ENCODE measurements around the gene ABCC9. TPM values are rescaled to one million over a fixed set of nuclear protein-coding genes. Genes with fewer than 3 reads are reported as not detected.

The ABCC9 gene
- total RNA-seq, 3 donors from 2014 or later = 10.2 to 52.0 (median 27.5) TPM

- Histone ChIP-seq H3K4me3 (no peak overlapping the region), H3K36me3 (no peaks in the 10 kb centered on the region), H3K4me1 (no peaks in the 10 kb centered on the region), H3K27me3 (no peaks in the 10 kb centered on the region), H3K27ac (no peak overlapping the region), H3K9me3 (peaks cover 11 to 44% of the 10 kb centered on the region in 2 donors)
- DNase-seq (ENCODE audit: low spot score in 2 of 2) = no peak
- TF ChIP-seq POLR2AphosphoS5 (IDR thresholded peaks at IDR 0.05) (no peak), CTCF (IDR thresholded peaks at IDR 0.05) (no peak), POLR2A (IDR thresholded peaks at IDR 0.05) (no peak)
- intact Hi-C loops (cut with DNase I; ENCODE audit: low total_unique reads) = no loop called here
Measured at GRCh38 chr12:21949036-21949435, 7.8 kb upstream of the ABCC9 start.

- no peak for TF ChIP-seq CTCF (IDR thresholded peaks at IDR 0.05)
- Histone ChIP-seq H3K4me3 (no peak overlapping the region), H3K27me3 (peaks cover 0 to 3% of the 10 kb centered on the region in 2 donors), H3K9me3 (peaks cover 11 to 44% of the 10 kb centered on the region in 2 donors), H3K36me3 (no peaks in the 10 kb centered on the region), H3K4me1 (peaks cover 0 to under 1% of the 10 kb centered on the region in 2 donors), H3K27ac (no peak overlapping the region)
- DNase-seq (ENCODE audit: low spot score in 2 of 2) = no peak
- intact Hi-C loops (cut with DNase I; ENCODE audit: low total_unique reads) = no loop called here
Measured at GRCh38 chr12:21946983-21947382, 5.8 kb upstream of the ABCC9 start.

GRCh38 chr12:21945002-21945401 lies 3.8 kb upstream of the ABCC9 start:
- peaks cover 11 to 35% of the 10 kb centered on the region in 2 donors for H3K9me3 ChIP-seq
- DNase-seq (ENCODE audit: low spot score in 2 of 2) = no peak
- no peak for TF ChIP-seq POLR2AphosphoS5 (IDR thresholded peaks at IDR 0.05)
- no peak for TF ChIP-seq POLR2A (IDR thresholded peaks at IDR 0.05)
- TF ChIP-seq CTCF (IDR thresholded peaks at IDR 0.05) = no peak
- H3K27ac ChIP-seq = no peak overlapping the region
- H3K36me3 ChIP-seq = no peaks in the 10 kb centered on the region
- intact Hi-C loops (cut with DNase I; ENCODE audit: low total_unique reads) = no loop called here
- H3K4me3 ChIP-seq = no peak overlapping the region
- peaks cover 0 to 4% of the 10 kb centered on the region in 2 donors for H3K4me1 ChIP-seq
- H3K27me3 ChIP-seq = peaks cover 0 to 20% of the 10 kb centered on the region in 2 donors

- intact Hi-C loops (cut with DNase I; ENCODE audit: low total_unique reads) = no loop called here
- DNase-seq (ENCODE audit: low spot score in 2 of 2) = no peak
- peak overlapping the region; percentile 37 to 68 (median 46) for H3K4me3 ChIP-seq
- peaks cover 11 to 20% of the 10 kb centered on the region in 2 donors for H3K9me3 ChIP-seq
- peaks cover 0 to 4% of the 10 kb centered on the region in 2 donors for H3K4me1 ChIP-seq
- peak overlapping the region in 1 of 2 donors; percentile 79 for H3K27ac ChIP-seq
- H3K36me3 ChIP-seq = no peaks in the 10 kb centered on the region
- peaks cover 0 to 44% of the 10 kb centered on the region in 2 donors for H3K27me3 ChIP-seq
- TF ChIP-seq POLR2AphosphoS5 (IDR thresholded peaks at IDR 0.05) (no peak), POLR2A (IDR thresholded peaks at IDR 0.05) (no peak), CTCF (IDR thresholded peaks at IDR 0.05) (no peak)
Measured at GRCh38 chr12:21942377-21942703, 1.1 kb upstream of the ABCC9 start.

- no peaks in the 10 kb centered on the region for H3K36me3 ChIP-seq
- intact Hi-C loops (cut with DNase I; ENCODE audit: low total_unique reads) = no loop called here
- no peak for DNase-seq (ENCODE audit: low spot score in 2 of 2)
Measured at GRCh38 chr12:21941506-21942376, 515 bp upstream of the ABCC9 start.

More at GRCh38 chr12:21941506-21942376, 515 bp upstream of the ABCC9 start:
- TF ChIP-seq CTCF (IDR thresholded peaks at IDR 0.05) = peak in 1 of 3 donors; percentile 33
- no peak for TF ChIP-seq POLR2A (IDR thresholded peaks at IDR 0.05)
- no peak for TF ChIP-seq POLR2AphosphoS5 (IDR thresholded peaks at IDR 0.05)
- H3K27me3 ChIP-seq = peaks cover 0 to 44% of the 10 kb centered on the region in 2 donors
- H3K4me1 ChIP-seq = peaks cover 0 to 4% of the 10 kb centered on the region in 2 donors
- peak overlapping the region; percentile 37 to 79 for H3K27ac ChIP-seq
- peak overlapping the region; percentile 37 to 68 (median 46) for H3K4me3 ChIP-seq
- H3K9me3 ChIP-seq = peaks cover 9 to 14% of the 10 kb centered on the region in 2 donors

All from breast epithelium (tissue), 4 donors.